Lung (tissue), 12 donors: ENCODE results near the gene GPC2. TPM values are rescaled to one million over a fixed set of nuclear protein-coding genes. Genes with fewer than 3 reads are reported as not detected.
"Not testable (repeated sequence)": the region's sequence is repeated elsewhere in the genome, so short reads cannot be mapped to it uniquely, and the experiment has no call there.

ENCODE experiments used
- ATAC-seq: fragments of 200-7000 bp; cut with Tn5 transposase; one replicate; pipeline ENCODE4 v1.9.1; 2020; ENCODE audit warnings: moderate number of reproducible peaks; ENCODE audit not compliant: insufficient read depth, low FRiP score
- DNase-seq, 3 donors: peaks; one replicate each; pipeline ENCODE4 v3.0.0-alpha.2; 2013 to 2017
- H3K27ac ChIP-seq, 2 donors: one replicate each; pipeline ENCODE4 v1.5.1; 2013; ENCODE audit warnings: mild to moderate bottlenecking in 2 of 2, moderate library complexity in 2 of 2, control low read depth in 1 of 2, inconsistent platforms in 1 of 2, low read depth in 1 of 2, low read length in 1 of 2
- H3K27me3 ChIP-seq, 3 donors: one replicate each; pipeline ENCODE4 v1.5.1; 2013; ENCODE audit warnings: low read length in 2 of 3; ENCODE audit not compliant: control insufficient read depth in 3 of 3, insufficient read depth in 3 of 3
- H3K36me3 ChIP-seq, 4 donors: one replicate each; pipeline ENCODE4 v1.5.1; 2013; ENCODE audit warnings: low read length in 4 of 4, mild to moderate bottlenecking in 1 of 4, moderate library complexity in 1 of 4; ENCODE audit not compliant: control insufficient read depth in 4 of 4, insufficient read depth in 4 of 4
- H3K4me1 ChIP-seq, 5 donors: one replicate each; pipeline ENCODE4 v1.5.1; 2013; ENCODE audit warnings: low read length in 5 of 5, mild to moderate bottlenecking in 2 of 5, moderate library complexity in 1 of 5; ENCODE audit not compliant: control insufficient read depth in 5 of 5, insufficient read depth in 5 of 5
- H3K4me3 ChIP-seq: one replicate; pipeline ENCODE4 v1.5.1; 2013; ENCODE audit warnings: mild to moderate bottlenecking, control low read depth, moderate library complexity
- H3K9ac ChIP-seq, 2 donors: one replicate each; pipeline ENCODE4 v1.5.1; 2013; ENCODE audit warnings: low read length in 2 of 2, control low read depth in 1 of 2; ENCODE audit not compliant: insufficient read depth in 1 of 2
- H3K9me3 ChIP-seq, 4 donors: one replicate each; pipeline ENCODE4 v1.5.1; 2013; ENCODE audit warnings: low read length in 3 of 4, mild to moderate bottlenecking in 1 of 4, moderate library complexity in 1 of 4; ENCODE audit not compliant: control insufficient read depth in 4 of 4, insufficient read depth in 3 of 4
- WGBS, 2 donors: extraction: QIAGEN DNeasy Blood & Tissue Kit; methylation state at CpG; one replicate each; pipeline ENCODE4 v1.1.7; 2013; 5-methylcytosine and 5-hydroxymethylcytosine counted together
- polyA plus RNA-seq, 2 donors: library from polyadenylated mRNA; stranded (reverse); fragments of 200-250 nt; gene quantifications; one replicate each; pipeline ENCODE4 v1.2.1, GENCODE V29; 2013
- total RNA-seq, 2 donors: library from RNA; depleted of rRNA in 1 of 2; stranded (reverse); fragments of >200 nt in 1 of 2; gene quantifications; one replicate each; pipeline ENCODE4 v1.2.1, GENCODE V29; 2014 to 2021
- TF ChIP-seq, protein P1 (sequence below): IDR thresholded peaks from 2 replicates; pipeline ENCODE4 v1.5.1; 2012; ENCODE audit warnings: mild to moderate bottlenecking; ENCODE audit errors: control extremely low read depth, extremely low read depth
- donor health status: control.
- donor health status: control.
- donor health status: Bipolar disorder and iron deficiency.
- donor health status: healthy.
- donor health status: DM: yes; HTN: yes; CAD: no.

GPC2 gene
- total and polyA plus RNA-seq, 4 donors = 0.61 to 2.1 (median 1.0) TPM

DNA sequence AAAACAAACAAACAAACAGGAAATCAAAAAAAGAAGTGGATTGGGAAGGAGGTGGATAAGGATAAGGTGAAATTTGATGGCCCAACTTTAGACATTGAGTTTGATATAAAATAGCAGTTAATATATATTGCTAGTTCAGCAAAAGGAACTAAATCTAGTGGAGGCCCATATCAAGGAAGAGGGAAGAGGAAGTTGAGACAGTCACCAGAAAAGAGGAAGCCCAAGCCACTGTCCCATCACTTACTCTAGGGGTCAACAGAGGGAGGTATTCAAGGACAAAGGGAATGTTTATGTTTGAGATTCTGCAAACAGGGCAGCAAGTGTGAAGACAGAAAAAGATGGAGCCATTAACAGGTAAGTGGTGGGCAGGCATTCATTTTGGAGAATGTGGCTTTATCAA, 24.8 kb downstream of the GPC2 start:
- H3K4me1 ChIP-seq = peaks cover 0 to 17% (median 0%) of the 10 kb centered on the region in 5 donors
- DNase-seq (no peak), ATAC-seq (no peak)
- no peak overlapping the region for H3K4me3 ChIP-seq
- peaks cover 8 to 32% (median 16%) of the 10 kb centered on the region in 4 donors for H3K36me3 ChIP-seq
- no peaks in the 10 kb centered on the region for H3K9me3 ChIP-seq
- H3K27ac ChIP-seq = no peak overlapping the region
- H3K27me3 ChIP-seq = no peaks in the 10 kb centered on the region
- TF ChIP-seq, protein P1, sequence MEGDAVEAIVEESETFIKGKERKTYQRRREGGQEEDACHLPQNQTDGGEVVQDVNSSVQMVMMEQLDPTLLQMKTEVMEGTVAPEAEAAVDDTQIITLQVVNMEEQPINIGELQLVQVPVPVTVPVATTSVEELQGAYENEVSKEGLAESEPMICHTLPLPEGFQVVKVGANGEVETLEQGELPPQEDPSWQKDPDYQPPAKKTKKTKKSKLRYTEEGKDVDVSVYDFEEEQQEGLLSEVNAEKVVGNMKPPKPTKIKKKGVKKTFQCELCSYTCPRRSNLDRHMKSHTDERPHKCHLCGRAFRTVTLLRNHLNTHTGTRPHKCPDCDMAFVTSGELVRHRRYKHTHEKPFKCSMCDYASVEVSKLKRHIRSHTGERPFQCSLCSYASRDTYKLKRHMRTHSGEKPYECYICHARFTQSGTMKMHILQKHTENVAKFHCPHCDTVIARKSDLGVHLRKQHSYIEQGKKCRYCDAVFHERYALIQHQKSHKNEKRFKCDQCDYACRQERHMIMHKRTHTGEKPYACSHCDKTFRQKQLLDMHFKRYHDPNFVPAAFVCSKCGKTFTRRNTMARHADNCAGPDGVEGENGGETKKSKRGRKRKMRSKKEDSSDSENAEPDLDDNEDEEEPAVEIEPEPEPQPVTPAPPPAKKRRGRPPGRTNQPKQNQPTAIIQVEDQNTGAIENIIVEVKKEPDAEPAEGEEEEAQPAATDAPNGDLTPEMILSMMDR = no peak
- no peak overlapping the region for H3K9ac ChIP-seq

DNA sequence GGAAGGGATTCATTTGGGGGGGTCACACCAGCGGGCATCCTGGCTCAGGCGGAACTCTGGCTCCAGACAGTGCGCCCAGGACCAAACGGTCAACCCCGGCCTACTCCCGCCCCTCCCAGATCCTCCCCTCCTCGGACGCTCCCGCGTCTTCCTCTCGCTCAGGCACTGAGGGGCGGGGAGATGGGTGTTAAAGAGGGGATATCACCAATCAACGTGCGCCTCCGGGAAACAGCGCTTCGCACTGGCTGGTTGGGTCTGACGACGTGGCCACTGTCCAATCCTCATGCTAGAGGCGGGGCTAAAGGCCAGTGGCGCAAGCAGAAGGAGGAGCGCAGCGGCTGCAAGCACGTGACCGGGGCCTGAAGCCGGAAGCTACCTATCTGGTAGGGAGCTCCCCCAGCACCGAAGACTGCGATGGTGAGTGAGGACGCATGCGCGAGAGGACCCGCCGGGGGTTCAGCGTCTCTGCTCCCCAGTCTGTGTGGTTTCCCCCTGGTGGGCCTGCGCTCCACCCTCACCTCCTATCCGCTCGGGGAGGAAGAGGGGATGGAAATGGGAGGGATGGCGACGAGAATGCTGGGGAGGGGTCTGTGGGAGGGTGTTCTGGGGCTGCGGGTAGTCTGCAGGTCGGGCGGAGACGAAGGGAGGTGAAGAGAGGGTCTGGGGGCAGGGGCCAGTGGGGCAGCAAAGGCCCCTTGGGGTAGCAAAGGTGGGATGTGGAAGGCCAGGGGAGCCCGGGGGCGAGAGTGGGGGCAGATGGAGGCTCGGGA, 28.4 kb downstream of the GPC2 start, which contains the start of gene LAMTOR4:
Gene LAMTOR4, plus strand, starts transcription at position 360 of the 770 bp plus-strand sequence. Its CDS starts 55 bp downstream, at position 415.
- ATAC-seq (peak; percentile 98), DNase-seq (peak; percentile 98 to 100 (median 99))
- Histone ChIP-seq H3K27ac (peak within 1 kb of the TSS; percentile 78 to 82), H3K4me1 (peaks cover 0 to 15% (median 0%) of the 10 kb centered on the region in 5 donors), H3K9me3 (no peaks in the 10 kb centered on the region), H3K9ac (peak within 1 kb of the TSS; percentile 61 to 65), H3K27me3 (no peaks in the 10 kb centered on the region), H3K36me3 (peaks cover 0 to 6% (median 3%) of the 10 kb centered on the region in 4 donors), H3K4me3 (peak within 1 kb of the TSS; percentile 66)
- WGBS, 2 donors = 0% methylated on average over 46 of the region's 46 CpGs
- TF ChIP-seq, protein P1 = no peak

DNA sequence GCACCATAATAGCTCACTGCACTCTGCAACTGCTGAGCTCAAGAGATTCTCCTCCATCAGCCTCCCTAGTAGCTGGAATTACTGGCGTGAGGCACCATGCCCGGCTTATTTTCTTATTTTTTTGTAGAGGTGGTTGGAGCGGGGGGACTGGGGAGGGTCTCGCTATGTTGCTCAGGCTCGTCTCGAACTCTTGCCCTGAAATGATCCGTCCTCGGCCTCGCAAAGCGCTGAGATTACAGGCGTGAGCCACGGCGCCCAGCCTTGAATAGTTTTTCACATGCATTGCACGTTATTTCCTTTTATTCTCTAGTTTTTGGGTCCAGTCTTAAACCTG, 29.0 kb downstream of the GPC2 start:
- DNase-seq (no peak), ATAC-seq (no peak)
- H3K27me3 ChIP-seq = no peaks in the 10 kb centered on the region
- H3K9ac ChIP-seq = peak overlapping the region; percentile 9 to 14
- WGBS, 2 donors = 14 to 20% methylated on average over 14 of the region's 14 CpGs
- peaks cover 0 to 2% (median under 1%) of the 10 kb centered on the region in 4 donors for H3K36me3 ChIP-seq
- TF ChIP-seq, protein P1 = no peak
- peaks cover 0 to 15% (median 0%) of the 10 kb centered on the region in 5 donors for H3K4me1 ChIP-seq
- H3K9me3 ChIP-seq = no peaks in the 10 kb centered on the region
- H3K4me3 ChIP-seq = peak overlapping the region; percentile 17
- peak overlapping the region; percentile 78 to 82 for H3K27ac ChIP-seq

DNA sequence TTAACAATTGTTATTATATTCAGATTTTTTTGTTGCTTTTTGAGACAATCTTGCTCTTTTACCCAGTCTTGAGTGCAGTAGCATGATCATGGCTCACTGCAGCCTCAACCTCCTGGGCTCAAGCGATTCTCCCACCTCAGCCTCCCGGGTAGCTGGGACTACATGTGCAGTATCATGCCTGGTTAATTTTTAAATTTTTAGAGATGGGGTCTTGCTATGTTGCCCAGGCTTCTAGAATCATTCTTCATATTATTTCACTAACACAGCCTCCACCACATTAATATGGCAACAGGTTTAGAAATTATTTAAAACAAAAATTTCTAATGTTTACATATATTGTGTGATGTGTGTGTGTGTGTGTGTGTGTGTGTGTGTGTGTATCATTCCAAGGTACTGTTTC, 29.9 kb downstream of the GPC2 start:
- no peak for ATAC-seq

DNA sequence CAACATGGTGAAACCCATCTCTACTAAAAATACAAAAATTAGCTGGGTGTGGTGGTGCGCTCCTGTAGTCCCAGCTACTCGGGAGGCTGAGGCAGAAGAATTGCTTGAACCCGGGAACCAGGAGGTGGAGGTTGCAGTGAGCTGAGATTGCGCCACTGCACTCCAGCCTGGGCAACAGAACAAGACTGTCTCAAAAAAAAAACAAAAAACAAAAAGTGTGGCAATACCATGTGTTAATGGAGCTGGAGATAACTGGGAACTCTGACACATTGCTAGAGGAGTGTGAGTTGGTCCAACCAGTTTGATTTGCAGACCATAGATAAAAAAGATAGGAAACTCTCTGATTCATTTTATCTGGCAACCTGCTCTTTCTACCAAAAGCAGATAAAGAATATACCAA, 30.8 kb downstream of the GPC2 start:
- H3K27ac ChIP-seq, H3K9me3 ChIP-seq, DNase-seq, H3K27me3 ChIP-seq, H3K9ac ChIP-seq, ATAC-seq, H3K4me3 ChIP-seq, H3K36me3 ChIP-seq: not testable (repeated sequence)
- H3K4me1 ChIP-seq = peaks cover 0 to 15% (median 0%) of the 10 kb centered on the region in 5 donors
- 68 to 81% methylated on average over 4 of the region's 4 CpGs for WGBS, 2 donors

More for the DNA sequence above, 29.9 kb downstream of the GPC2 start:
- peaks cover 0 to 15% (median 0%) of the 10 kb centered on the region in 5 donors for H3K4me1 ChIP-seq
- no peaks in the 10 kb centered on the region for H3K36me3 ChIP-seq
- H3K9ac ChIP-seq = no peak overlapping the region
- no peak overlapping the region for H3K4me3 ChIP-seq
- TF ChIP-seq, protein P1 = no peak
- H3K27me3 ChIP-seq = no peaks in the 10 kb centered on the region
- no peak overlapping the region for H3K27ac ChIP-seq
- WGBS, 2 donors = 91 to 98% methylated on average over 2 of the region's 2 CpGs
- DNase-seq = no peak
- no peaks in the 10 kb centered on the region for H3K9me3 ChIP-seq
